ENCODE data around the gene STXBP5L. TPM values are rescaled to one million over a fixed set of nuclear protein-coding genes. Genes with fewer than 3 reads are reported as not detected.

The STXBP5L gene
- total RNA-seq: not detected in 2 replicates

DNA sequence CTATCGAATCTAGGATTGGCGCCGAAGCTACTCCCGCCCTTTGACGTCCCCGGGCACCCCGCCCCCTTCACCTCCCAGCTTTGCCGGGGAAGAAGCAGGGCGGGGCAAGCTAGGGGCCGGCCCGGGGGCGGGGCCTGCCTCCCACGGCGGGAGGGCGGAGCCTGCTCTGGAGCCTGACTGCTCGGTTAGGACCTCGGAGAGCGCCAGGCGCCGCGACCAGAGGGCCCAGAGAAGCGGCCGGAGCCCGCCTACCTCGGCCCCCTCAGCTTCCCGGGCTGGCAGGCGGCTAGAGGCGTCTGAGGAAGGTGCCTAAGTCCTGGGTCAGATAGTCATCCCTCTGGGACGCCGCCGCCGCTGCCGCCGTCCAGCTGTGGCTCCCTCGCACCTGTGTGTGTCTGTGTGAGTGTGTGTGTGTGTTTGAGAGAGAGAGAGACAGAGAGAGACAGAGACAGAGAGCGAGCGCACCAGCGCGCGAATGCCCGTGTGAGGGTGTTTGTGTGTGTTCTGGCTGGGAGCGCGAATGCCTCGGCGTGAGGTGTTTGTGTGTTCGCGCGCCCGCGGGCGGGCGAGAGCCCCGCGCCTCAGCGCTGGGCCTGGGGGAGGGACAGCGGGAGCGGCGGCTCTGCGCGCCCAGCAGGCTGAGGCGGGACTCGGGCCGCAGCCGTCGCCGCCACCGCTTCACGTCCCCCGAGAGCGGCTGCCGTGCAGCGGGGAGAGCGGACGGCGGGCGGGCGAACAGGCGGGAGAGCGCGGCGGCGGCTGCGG lies at the start of gene STXBP5L:
Gene STXBP5L, plus strand, starts transcription at position 176 of the 765 bp plus-strand sequence. CDS start 1,374 bp downstream, outside the sequence.
- FAIRE-seq (no peak), DNase-seq (ENCODE audit: low read depth) (peak; percentile 60)
- H3K4me3 ChIP-seq (ENCODE audit: low read depth, low read length): peak within 1 kb of the TSS; percentile 30
- no peaks in the 10 kb centered on the region for H3K36me3 ChIP-seq (ENCODE audit: control insufficient read depth, insufficient read depth, low read length)
- TF ChIP-seq, protein P1, sequence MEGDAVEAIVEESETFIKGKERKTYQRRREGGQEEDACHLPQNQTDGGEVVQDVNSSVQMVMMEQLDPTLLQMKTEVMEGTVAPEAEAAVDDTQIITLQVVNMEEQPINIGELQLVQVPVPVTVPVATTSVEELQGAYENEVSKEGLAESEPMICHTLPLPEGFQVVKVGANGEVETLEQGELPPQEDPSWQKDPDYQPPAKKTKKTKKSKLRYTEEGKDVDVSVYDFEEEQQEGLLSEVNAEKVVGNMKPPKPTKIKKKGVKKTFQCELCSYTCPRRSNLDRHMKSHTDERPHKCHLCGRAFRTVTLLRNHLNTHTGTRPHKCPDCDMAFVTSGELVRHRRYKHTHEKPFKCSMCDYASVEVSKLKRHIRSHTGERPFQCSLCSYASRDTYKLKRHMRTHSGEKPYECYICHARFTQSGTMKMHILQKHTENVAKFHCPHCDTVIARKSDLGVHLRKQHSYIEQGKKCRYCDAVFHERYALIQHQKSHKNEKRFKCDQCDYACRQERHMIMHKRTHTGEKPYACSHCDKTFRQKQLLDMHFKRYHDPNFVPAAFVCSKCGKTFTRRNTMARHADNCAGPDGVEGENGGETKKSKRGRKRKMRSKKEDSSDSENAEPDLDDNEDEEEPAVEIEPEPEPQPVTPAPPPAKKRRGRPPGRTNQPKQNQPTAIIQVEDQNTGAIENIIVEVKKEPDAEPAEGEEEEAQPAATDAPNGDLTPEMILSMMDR (IDR thresholded peaks at IDR 0.05; ENCODE audit: insufficient read depth, low read length, severe bottlenecking): no peak
- peaks cover 14% of the 10 kb centered on the region for H3K27me3 ChIP-seq (ENCODE audit: control insufficient read depth, insufficient read depth, low read length)

DNA sequence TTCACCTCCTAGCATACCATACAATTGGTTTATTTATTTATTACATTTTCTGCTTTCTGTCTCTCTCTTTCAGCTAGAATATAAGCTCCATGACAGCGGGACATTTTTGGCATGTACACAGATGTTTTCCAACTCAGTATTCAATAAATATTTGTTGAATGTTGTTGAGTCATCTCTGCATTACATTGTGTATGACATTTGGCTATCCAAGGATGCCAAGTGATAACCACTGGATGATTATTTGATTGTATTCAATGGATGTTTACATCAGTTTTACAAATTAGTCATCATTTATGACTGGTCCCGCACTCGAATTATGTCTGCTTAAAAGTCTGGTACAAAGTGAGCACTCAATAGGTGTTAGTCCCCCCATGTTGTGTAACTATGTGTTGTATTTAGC lies 49.5 kb upstream of the STXBP5L start:
- TF ChIP-seq, protein P1 (IDR thresholded peaks at IDR 0.05; ENCODE audit: insufficient read depth, low read length, severe bottlenecking): no peak
- DNase-seq (ENCODE audit: low read depth) (peak; percentile 18), FAIRE-seq (no peak)
- H3K27me3 ChIP-seq (ENCODE audit: control insufficient read depth, insufficient read depth, low read length): no peaks in the 10 kb centered on the region
- H3K36me3 ChIP-seq (ENCODE audit: control insufficient read depth, insufficient read depth, low read length): no peaks in the 10 kb centered on the region
- H3K4me3 ChIP-seq (ENCODE audit: low read depth, low read length): no peak overlapping the region

DNA sequence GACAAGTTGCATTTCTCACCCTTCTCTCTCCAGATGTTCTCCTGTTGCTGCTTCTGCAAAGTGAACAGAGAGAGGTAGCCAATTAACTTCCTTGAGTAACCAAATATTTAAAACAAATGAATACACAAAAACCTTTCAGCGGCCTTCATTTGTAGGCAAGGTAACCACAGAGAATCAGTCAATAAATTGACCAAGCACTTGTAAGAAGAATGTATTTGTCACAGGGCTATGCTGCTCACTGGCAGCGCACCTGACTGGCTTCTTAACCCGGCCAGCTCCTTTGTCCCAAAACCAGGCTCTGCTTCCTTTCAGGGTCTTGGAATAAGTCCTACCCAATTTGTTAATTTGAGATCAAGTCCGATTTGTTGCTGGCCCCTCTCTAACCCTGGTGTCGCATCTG lies 43.5 kb upstream of the STXBP5L start:
- FAIRE-seq (no peak), DNase-seq (ENCODE audit: low read depth) (no peak)
- Histone ChIP-seq H3K36me3 (ENCODE audit: control insufficient read depth, insufficient read depth, low read length) (no peaks in the 10 kb centered on the region), H3K4me3 (ENCODE audit: low read depth, low read length) (no peak overlapping the region), H3K27me3 (ENCODE audit: control insufficient read depth, insufficient read depth, low read length) (no peaks in the 10 kb centered on the region)
- TF ChIP-seq, protein P1 (IDR thresholded peaks at IDR 0.05; ENCODE audit: insufficient read depth, low read length, severe bottlenecking): no peak

DNA sequence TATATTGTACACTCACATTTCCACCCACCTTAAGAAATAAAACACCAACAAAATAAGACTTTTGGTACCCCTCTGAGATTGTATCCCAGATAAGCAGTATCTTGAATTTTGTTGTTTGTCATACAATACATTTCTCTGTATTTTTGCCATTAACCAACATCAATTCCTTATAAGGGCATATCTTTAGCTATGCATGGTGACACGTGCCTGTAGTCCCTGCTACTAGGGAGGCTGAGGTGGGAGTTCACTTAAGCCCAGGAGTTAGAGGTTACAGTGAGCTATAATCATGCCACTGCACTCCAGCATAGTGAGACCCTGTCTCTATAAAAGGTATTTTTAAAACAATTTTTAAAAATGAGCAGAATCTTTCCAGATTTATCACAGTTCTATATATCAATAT lies 32.5 kb upstream of the STXBP5L start:
- TF ChIP-seq, protein P1 (IDR thresholded peaks at IDR 0.05; ENCODE audit: insufficient read depth, low read length, severe bottlenecking): no peak
- DNase-seq (ENCODE audit: low read depth): no peak
- no peak for FAIRE-seq
- Histone ChIP-seq H3K36me3 (ENCODE audit: control insufficient read depth, insufficient read depth, low read length) (no peaks in the 10 kb centered on the region), H3K4me3 (ENCODE audit: low read depth, low read length) (no peak overlapping the region), H3K27me3 (ENCODE audit: control insufficient read depth, insufficient read depth, low read length) (no peaks in the 10 kb centered on the region)

DNA sequence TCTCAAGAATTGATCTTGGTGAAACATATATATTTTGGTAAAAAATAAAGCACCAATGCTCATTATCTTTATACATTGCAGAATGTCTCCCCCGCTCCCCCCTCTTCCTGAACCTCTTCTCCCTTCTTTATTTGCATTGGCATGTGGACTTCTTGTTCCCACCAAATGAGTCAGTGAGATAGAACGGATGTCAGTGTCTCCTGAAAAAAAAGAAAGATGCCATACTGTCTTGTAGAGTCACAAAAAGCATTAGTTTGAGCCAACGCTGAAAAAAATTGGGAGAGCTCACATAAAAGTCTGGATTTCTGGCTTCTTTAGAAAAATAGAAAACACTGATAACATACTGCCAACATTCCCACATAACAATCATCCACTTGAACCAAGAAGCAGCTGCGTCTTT lies 32.0 kb upstream of the STXBP5L start:
- H3K27me3 ChIP-seq (ENCODE audit: control insufficient read depth, insufficient read depth, low read length): no peaks in the 10 kb centered on the region
- H3K4me3 ChIP-seq (ENCODE audit: low read depth, low read length): no peak overlapping the region
- H3K36me3 ChIP-seq (ENCODE audit: control insufficient read depth, insufficient read depth, low read length): no peaks in the 10 kb centered on the region
- TF ChIP-seq, protein P1 (IDR thresholded peaks at IDR 0.05; ENCODE audit: insufficient read depth, low read length, severe bottlenecking): no peak
- no peak for FAIRE-seq
- DNase-seq (ENCODE audit: low read depth): no peak

DNA sequence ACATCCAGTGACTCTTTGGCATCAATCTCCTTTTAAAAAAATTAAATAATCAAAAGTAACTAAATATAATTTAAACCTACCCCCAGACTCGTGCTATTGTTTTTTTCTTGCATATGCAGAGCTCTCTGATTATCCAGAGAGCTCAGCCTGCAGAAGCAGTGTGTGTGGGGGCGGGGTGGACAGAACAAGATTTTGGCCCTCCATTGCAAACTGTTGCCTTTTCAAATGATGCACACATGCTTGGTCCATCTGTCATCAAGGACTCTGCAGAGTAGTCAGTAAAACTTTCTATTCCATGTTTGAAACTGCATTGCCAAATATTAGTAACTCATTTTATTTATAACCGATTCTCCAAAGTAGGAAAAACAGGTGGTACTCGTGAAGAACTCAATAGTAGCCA lies 28.6 kb upstream of the STXBP5L start:
- TF ChIP-seq, protein P1 (IDR thresholded peaks at IDR 0.05; ENCODE audit: insufficient read depth, low read length, severe bottlenecking): no peak
- DNase-seq (ENCODE audit: low read depth): no peak
- no peak for FAIRE-seq
- H3K4me3 ChIP-seq (ENCODE audit: low read depth, low read length): no peak overlapping the region
- H3K27me3 ChIP-seq (ENCODE audit: control insufficient read depth, insufficient read depth, low read length): no peaks in the 10 kb centered on the region
- no peaks in the 10 kb centered on the region for H3K36me3 ChIP-seq (ENCODE audit: control insufficient read depth, insufficient read depth, low read length)

Data from bronchial epithelial cell (primary cell).